Testis (tissue), 3 donors: ENCODE measurements around the gene NDUFAF2. TPM values are rescaled to one million over a fixed set of nuclear protein-coding genes. Genes with fewer than 3 reads are reported as not detected.

Source experiments
- DNase-seq: peaks from one replicate; pipeline ENCODE4 v3.0.0-alpha.2; 2019
- H3K27ac ChIP-seq, 2 donors: fragments of 200-600 bp; sonication (generic); one replicate each; pipeline ENCODE4 v1.5.1; 2019
- H3K27me3 ChIP-seq: fragments of 200-600 bp; sonication (generic); one replicate; pipeline ENCODE4 v1.5.1; 2019
- H3K36me3 ChIP-seq: fragments of 200-600 bp; sonication (generic); one replicate; pipeline ENCODE4 v1.5.1; 2017; ENCODE audit warnings: low read depth; ENCODE audit errors: missing control alignments
- H3K4me1 ChIP-seq: fragments of 200-600 bp; sonication (generic); one replicate; pipeline ENCODE4 v1.5.1; 2019
- H3K4me3 ChIP-seq, 2 donors: fragments of 200-600 bp; sonication (generic); one replicate each; pipeline ENCODE4 v1.5.1; 2017 to 2019
- H3K9me3 ChIP-seq: fragments of 200-600 bp; sonication (generic); one replicate; pipeline ENCODE4 v1.5.1; 2017
- POLR2A ChIP-seq: fragments of 450-650 bp; IDR thresholded peaks from one replicate; pipeline ENCODE4 v1.6.1; 2017; ENCODE audit warnings: antibody characterized with exemption, mild to moderate bottlenecking, moderate library complexity
- WGBS, 2 donors: methylation state at CpG; one replicate each; pipeline ENCODE4 v1.1.5; 2018; 5-methylcytosine and 5-hydroxymethylcytosine counted together
- intact Hi-C: fragments of 100-400 bp; cut with DNase I; formaldehyde crosslinking; loops from one replicate; pipeline ENCODE4 v1.15.1; 2023; ENCODE audit warnings: low total_unique reads
- polyA plus RNA-seq: library from polyadenylated mRNA; stranded (reverse); fragments of 350-450 nt; fragmentation: Illumina TruSeq; extraction: RNeasy Lipid Tissue Mini Kit (QIAGEN cat#74804); gene quantifications from one replicate; pipeline ENCODE4 v1.2.3, GENCODE V29; 2014; ENCODE audit warnings: low read depth, low replicate concordance; ENCODE audit not compliant: insufficient read depth
- total RNA-seq, 2 donors: library from RNA; depleted of rRNA; stranded (reverse); fragments of >200 nt; gene quantifications; one replicate each; pipeline ENCODE4 v1.2.3, GENCODE V29; 2016
- TF ChIP-seq, protein P1 (sequence below), 3 experiments: fragments of 450-650 bp in 2 of 3; fragments of 200-600 bp in 1 of 3; sonication (generic) in 1 of 3; IDR thresholded peaks; one replicate each; pipeline ENCODE4 v1.5.1; 2016 to 2019; ENCODE audit warnings: antibody characterized with exemption in 3 of 3, mild to moderate bottlenecking in 2 of 3, moderate library complexity in 1 of 3

Gene NDUFAF2
- total and polyA plus RNA-seq, 3 donors from 2014 or later: 18.1 to 30.8 (median 22.3) TPM

DNA sequence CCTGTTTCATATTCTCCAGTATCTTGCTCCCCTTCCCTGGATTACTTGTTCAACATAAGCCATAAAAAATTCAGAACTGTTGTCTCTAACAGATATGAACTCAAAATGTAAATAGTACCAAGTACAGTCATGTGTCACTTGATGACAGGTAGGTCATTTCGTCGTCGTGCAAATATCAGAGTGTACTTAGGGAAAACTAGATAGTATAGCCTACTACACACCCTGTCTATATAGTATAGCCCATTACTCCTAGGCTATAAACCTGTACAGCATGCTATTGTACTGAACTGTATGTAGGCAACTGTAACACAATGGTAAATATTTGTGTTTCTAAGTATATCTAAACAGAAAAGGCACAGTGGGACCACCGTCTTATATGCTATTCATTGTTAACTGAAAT lies 178.1 kb downstream of the NDUFAF2 start:
- intact Hi-C loops: no loop called here
- 92% methylated on average over 4 of the region's 4 CpGs for WGBS, 2 donors
- Histone ChIP-seq H3K27ac (no peak overlapping the region), H3K36me3 (no peaks in the 10 kb centered on the region), H3K9me3 (no peaks in the 10 kb centered on the region), H3K4me1 (no peaks in the 10 kb centered on the region), H3K27me3 (no peaks in the 10 kb centered on the region), H3K4me3 (no peak overlapping the region)
- DNase-seq: no peak
- no peak for TF ChIP-seq POLR2A
- TF ChIP-seq, protein P1, sequence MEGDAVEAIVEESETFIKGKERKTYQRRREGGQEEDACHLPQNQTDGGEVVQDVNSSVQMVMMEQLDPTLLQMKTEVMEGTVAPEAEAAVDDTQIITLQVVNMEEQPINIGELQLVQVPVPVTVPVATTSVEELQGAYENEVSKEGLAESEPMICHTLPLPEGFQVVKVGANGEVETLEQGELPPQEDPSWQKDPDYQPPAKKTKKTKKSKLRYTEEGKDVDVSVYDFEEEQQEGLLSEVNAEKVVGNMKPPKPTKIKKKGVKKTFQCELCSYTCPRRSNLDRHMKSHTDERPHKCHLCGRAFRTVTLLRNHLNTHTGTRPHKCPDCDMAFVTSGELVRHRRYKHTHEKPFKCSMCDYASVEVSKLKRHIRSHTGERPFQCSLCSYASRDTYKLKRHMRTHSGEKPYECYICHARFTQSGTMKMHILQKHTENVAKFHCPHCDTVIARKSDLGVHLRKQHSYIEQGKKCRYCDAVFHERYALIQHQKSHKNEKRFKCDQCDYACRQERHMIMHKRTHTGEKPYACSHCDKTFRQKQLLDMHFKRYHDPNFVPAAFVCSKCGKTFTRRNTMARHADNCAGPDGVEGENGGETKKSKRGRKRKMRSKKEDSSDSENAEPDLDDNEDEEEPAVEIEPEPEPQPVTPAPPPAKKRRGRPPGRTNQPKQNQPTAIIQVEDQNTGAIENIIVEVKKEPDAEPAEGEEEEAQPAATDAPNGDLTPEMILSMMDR (IDR thresholded peaks at IDR 0.05): no peak

DNA sequence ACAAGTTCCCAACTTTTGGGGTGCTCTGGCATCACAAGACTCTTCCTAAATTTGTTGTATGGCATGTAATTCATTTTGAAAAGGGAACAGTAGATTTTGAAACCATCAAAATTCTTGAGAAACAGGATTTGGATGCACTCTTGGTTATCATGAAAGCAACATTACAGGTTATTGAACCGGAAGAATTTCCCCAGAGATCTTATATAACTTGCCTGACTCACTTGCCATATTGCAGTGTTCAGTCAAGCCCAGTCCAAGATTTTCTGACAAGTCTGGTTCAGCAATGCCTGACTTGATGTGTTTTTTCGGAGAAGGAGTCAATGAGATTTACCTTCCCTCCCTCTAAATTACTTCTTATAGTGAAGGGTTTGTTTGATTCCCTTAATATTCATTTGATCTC lies 185.3 kb downstream of the NDUFAF2 start:
- Histone ChIP-seq H3K4me1 (no peaks in the 10 kb centered on the region), H3K4me3 (no peak overlapping the region), H3K27me3 (no peaks in the 10 kb centered on the region), H3K9me3 (no peaks in the 10 kb centered on the region), H3K27ac (no peak overlapping the region), H3K36me3 (no peaks in the 10 kb centered on the region)
- intact Hi-C loops: no loop called here
- WGBS, 2 donors: 86 to 87% methylated on average over 2 of the region's 2 CpGs
- no peak for TF ChIP-seq POLR2A
- TF ChIP-seq, protein P1 (IDR thresholded peaks at IDR 0.05): no peak
- no peak for DNase-seq

DNA sequence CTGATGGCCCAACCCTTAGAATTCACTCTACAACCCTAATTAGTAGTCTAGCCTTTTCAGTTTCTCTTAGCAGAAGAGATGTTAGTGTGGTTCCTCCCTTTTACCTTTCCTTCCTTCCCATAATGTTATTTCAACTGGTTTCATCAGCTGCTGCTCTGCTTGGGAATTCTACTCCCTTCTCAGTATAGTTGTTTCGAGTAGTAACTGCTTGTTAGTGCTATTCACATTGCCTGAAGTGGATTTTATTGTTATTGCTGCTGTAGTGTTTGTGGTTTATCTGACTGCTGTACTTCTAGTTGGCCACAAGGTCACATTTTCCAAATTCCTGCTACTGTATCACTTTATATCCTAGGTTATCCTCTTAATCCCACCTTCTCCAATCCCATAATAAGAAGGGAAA lies 187.6 kb downstream of the NDUFAF2 start:
- TF ChIP-seq POLR2A: no peak
- TF ChIP-seq, protein P1 (IDR thresholded peaks at IDR 0.05): no peak
- DNase-seq: no peak
- H3K4me1 ChIP-seq: no peaks in the 10 kb centered on the region
- H3K4me3 ChIP-seq: no peak overlapping the region
- 56 to 71% methylated on average over 1 of the region's 1 CpG for WGBS, 2 donors
- intact Hi-C loops: no loop called here
- no peaks in the 10 kb centered on the region for H3K9me3 ChIP-seq
- H3K27me3 ChIP-seq: no peaks in the 10 kb centered on the region
- H3K36me3 ChIP-seq: no peaks in the 10 kb centered on the region
- no peak overlapping the region for H3K27ac ChIP-seq

DNA sequence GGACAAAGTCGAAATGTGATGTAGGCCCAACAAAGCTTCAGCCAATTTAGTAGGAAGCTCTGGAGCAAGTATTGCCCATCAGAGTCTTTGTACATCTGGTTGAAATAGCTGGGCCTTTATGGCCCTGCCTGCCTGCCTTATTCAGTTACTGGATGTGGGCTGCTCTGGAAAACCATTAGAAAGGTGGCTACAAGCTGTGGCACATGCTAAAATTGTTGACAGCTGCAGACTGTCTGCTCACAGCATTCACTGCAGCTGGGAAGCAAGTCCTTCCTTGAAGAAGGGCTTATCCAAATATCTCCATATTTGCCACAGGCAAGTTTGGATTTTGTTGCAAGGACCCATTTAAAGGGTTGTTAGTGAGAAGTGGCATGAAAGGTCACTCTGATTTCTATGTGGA lies 192.8 kb downstream of the NDUFAF2 start:
- intact Hi-C loops: no loop called here
- Histone ChIP-seq H3K27ac (no peak overlapping the region), H3K4me1 (no peaks in the 10 kb centered on the region), H3K9me3 (no peaks in the 10 kb centered on the region), H3K4me3 (no peak overlapping the region), H3K27me3 (no peaks in the 10 kb centered on the region), H3K36me3 (no peaks in the 10 kb centered on the region)
- no peak for DNase-seq
- WGBS, 2 donors: 93 to 97% methylated on average over 1 of the region's 1 CpG
- TF ChIP-seq POLR2A: no peak
- TF ChIP-seq, protein P1 (IDR thresholded peaks at IDR 0.05): no peak

DNA sequence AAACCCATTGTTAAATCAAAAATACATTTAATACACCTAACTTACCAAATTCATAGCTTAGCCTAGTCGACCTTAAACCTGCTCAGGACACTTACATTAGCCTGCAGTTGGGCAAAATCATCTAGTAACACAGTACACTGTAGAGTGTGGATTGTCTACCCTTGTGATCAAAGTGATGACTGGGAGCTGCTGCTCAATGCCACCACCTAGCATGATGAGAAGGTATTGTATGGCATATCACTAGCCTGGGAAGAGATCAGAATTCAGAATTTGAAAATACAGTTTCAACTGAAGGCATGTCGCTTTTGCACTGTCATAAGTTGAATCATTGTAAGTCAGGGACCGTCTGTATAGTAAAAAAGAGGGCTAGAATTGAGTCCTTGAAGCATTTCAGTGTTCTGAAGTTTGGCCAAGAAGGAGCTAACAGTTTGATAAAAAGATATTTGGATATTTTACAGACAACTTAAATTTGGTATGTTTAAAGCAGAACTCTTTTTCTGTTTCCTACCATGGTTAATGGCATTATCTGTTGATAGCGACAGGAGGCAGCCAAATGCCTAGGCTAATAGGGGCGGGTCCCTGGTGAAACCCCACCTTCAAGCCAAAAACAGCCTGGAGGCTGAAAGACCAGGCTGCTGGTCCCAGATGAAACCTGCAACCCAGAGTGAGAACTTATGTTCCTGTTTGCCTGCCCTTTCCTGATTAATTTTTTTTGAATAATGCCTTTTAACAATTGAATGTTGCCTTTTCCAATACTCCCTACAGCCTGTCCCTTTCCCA lies 194.3 kb downstream of the NDUFAF2 start:
- H3K27me3 ChIP-seq: no peaks in the 10 kb centered on the region
- H3K36me3 ChIP-seq: no peaks in the 10 kb centered on the region
- H3K27ac ChIP-seq: no peak overlapping the region
- H3K4me1 ChIP-seq: no peaks in the 10 kb centered on the region
- WGBS, 2 donors: 80 to 82% methylated on average over 5 of the region's 5 CpGs
- no peak for DNase-seq
- intact Hi-C loops: no loop called here
- H3K9me3 ChIP-seq: no peaks in the 10 kb centered on the region
- no peak overlapping the region for H3K4me3 ChIP-seq
- no peak for TF ChIP-seq POLR2A
- TF ChIP-seq, protein P1 (IDR thresholded peaks at IDR 0.05): no peak
